ENCODE data around the gene RAB40C.
"Not testable (repeated sequence)": the region's sequence is repeated elsewhere in the genome, so short reads cannot be mapped to it uniquely, and the experiment has no call there.

The RAB40C gene

GRCh38 chr16:591231-591630 is 1.4 kb downstream of the RAB40C start:
- DNase-seq: no peak

DNA sequence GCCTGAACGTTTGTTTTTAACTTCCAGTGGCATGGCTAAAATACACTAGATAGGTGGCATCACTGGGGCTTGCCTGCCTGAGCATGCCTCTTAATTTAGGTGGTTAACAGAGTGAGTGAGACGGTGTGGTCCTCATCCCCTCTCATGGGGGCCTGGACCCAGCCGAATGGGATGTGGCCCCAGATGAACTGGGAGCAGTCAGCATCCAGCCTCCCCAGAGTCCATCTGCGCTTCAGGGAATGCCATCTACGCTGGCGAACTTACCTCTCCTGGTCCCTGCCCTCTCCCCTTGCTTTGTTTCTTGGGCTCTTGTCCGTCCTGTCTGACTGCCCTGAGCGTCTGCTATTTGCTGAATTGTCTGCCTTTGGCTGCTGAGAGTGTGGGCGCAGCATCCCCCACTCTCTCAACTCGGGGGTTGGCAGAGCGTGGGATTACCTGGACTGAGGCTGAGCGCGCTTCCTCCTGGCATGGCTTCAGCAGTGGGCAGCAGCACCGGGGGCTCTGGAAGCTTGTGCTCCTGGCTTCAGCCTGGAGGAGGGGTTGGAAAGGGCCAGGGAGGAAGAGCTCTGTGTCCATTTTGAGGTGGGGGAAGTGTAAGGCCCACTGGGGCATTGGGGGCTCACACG is 2.1 kb downstream of the RAB40C start:
- DNase-seq: no peak

- DNase-seq: peak; percentile 80
Measured at GRCh38 chr16:592518-593306, 2.8 kb downstream of the RAB40C start.

DNA sequence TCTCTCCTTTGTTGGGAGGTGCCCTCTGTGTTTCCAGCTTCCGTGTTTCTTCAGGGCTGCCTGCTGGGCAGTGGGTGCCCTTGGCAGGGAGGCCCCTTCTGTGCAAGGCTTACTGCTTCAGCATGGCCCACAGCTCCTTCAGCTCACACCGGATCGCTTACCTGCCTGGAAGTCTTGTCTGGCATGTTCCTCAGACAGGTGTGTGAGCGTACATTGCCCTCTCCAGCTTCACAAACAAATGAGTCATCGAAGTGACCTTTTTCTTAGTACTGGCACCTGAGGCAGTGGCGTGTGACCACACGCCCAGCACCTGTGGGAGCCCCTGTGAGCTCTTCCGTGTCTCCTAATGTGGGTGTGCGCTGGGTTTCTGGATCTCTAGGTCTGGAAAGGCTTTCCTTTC is 3.5 kb downstream of the RAB40C start:
- peak; percentile 81 for DNase-seq

DNA sequence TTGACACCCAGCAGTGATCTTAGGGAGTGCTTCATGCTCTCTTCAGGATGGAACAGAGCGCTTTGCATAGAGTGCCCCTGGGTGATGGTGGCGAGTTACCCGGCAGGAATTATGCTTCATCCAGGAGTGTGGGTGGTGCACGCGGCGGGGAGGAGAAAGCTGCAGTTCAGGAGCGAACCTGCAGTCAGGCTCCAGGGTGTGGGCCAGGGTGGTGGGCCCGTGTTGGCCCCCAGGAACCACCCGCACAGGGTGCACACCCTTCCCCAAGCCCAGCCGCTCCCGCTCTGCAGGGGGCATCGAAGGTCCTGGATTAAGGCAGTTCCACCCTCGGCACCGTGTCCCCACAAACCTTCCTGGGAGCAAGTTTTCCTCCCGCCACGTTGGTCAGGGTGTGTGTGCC is 3.9 kb downstream of the RAB40C start:
- no peak for DNase-seq

GRCh38 chr16:595094-595528 is 5.2 kb downstream of the RAB40C start:
- no peak for DNase-seq

- no peak for DNase-seq
Measured at GRCh38 chr16:595942-596735, 6.3 kb downstream of the RAB40C start.

- no peak for DNase-seq
Measured at GRCh38 chr16:596736-597060, 6.8 kb downstream of the RAB40C start.

DNA sequence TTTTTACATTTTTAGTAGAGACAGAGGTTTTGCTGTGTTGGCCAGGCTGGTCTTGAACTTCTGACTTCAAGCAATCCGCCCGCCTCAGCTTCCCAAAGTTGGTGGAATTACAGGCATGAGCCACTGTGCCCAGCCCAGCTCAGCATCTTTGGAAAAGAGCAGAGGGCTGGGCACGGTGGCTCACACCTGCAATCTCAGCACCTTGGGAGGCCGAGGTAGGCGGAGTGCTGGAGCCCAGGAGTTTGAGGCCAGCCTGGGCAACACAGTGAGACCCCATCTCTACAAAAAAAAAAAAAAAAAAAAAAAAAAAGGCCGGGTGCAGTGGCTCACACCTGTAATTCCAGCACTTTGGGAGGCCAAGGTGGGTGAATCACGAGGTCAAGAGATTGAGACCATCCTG is 7.8 kb downstream of the RAB40C start:
- DNase-seq: not testable (repeated sequence)

GRCh38 chr16:598823-599739 is 9.2 kb downstream of the RAB40C start:
- DNase-seq: no peak

GRCh38 chr16:600781-601180 is 10.9 kb downstream of the RAB40C start:
- DNase-seq: no peak

GRCh38 chr16:603933-604332 is 14.1 kb downstream of the RAB40C start:
- DNase-seq: no peak

DNA sequence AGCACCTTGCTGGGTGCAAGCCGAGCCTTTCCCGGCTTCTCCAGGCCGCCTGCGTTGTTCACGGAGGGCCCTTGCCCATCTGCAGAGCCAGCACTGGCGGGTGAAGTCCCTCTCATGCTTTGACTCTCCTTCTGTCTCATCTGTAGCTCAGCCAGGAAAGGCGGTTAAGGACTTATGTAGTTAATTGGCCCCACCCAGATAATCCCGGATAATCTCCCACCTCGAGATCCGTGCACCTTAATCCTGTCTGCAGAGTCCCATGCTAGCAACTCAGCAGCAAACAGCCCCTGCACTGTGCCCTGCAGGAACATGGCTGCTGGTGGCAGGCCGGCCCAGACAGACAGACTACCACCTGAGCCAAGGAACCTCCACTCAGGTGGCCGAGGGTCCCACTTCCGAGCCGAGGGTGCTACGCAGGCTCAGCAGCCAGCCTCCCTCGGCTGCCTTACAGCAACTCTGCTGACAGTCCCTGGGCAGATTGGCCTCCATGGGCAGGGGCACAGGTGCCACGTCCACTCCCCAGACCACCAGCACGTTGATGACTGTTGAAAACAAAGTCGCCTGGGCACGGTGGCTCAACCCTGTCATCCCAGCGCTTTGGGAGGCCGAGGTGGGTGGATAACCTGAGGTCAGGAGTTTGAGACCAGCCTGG is 16.9 kb downstream of the RAB40C start:
- DNase-seq: no peak

GRCh38 chr16:608019-608418 is 18.2 kb downstream of the RAB40C start:
- peak; percentile 27 for DNase-seq

DNA sequence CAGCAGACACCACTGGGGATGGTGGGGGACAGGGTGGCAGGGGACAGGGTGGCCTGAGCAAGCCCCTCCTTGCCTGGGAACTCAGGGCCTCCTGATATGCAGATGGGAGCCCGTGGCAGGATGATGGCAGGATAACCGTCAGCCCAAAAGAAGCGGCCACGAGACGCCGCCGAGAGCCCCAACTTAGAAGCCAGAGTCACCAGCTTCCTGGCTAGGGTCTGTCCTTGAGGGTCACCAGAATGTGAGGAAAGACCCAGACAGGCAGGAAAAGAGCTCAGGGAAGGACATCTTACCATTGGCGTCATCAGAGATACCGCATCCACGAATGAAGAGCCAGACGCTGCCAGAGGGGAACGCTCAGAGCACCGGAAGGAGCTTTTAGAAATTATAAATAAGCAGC is 19.4 kb downstream of the RAB40C start:
- DNase-seq: no peak

DNA sequence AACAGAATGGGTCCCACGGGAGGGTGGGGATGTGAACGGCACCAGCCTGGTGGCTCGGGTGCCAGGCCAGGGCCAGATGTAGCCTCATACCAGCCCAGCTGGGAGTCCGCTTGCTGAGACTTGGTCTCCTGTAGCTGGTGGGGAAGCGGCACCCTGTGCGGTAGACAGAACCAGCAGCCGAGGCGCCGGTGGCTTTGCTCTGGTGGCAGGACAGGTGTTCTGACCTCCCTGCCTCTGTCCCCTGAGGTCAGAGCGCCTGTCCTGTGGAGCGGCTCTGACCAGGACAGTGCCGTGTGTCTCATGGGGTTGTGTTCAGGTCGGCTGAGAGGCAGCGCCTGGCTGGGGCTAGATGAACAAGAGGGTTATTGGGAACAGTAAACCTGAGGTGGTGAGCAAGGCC is 20.1 kb downstream of the RAB40C start:
- DNase-seq: no peak

- no peak for DNase-seq
Measured at GRCh38 chr16:610513-611381, 20.9 kb downstream of the RAB40C start.

- no peak for DNase-seq
Measured at GRCh38 chr16:615122-615521, 25.3 kb downstream of the RAB40C start.

DNA sequence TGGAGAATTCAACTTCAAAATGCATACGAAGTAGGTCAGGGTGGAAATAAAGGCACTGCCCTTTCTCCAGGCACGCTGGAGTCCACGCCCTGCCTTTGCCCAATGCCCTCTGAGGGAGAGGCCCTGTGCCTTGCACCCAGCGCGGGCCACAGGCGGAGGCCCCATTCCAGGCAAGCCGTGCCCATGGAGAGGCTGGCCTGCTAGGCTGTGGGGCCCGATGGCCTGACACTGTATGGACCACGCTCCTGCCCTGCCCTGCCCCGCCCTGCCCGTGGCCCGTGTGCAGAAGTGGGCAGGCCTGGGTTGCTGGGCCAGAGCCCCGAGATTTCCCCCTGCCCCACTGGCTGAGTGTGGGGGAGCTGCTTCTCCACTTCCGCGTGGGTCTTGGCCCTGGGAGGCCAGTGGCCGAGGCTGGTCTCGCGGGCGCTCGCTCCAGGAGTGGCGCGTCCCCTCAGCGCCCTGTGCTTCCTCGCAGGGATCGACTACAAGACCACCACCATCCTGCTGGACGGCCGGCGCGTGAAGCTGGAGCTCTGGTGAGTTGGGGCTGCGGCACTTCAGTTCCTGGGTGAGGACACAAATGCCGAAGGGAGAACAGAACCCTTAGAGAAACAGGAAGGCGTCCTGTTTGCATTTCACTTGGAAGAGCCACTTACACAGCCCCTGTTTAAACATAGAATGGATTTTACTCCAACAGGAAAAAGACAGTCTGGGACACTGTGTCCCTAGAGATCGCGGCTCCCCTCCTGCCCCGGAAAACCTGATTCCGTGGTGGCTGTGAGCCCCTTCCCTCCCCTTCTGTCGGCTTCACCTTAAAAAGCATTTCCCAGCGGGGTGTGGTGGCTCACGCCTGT is 27.1 kb downstream of the RAB40C start:
- DNase-seq: no peak

DNA sequence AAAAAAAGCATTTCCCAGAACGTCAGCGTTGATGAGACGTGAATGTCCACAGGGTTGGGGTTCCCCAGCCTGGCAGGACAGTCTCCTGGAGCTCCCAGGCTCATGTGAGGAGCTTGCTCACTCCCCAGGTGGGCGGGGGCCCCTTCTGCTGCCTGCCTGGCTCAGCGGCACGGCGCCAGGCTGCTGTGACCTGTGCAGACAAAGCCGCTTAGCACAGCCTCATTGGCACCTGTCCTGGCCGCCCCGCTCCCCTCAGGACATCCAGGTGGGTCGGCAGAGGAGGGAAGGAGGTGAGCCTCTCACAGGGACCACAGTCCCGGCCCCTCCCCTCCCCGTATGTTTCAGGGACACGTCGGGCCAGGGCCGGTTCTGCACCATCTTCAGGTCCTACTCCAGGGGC is 28.0 kb downstream of the RAB40C start:
- DNase-seq: no peak
